GM21360 (cell line): ENCODE data around the gene MFAP3.
"Not testable (repeated sequence)": the region's sequence is repeated elsewhere in the genome, so short reads cannot be mapped to it uniquely, and the experiment has no call there.

Experiments used
- ATAC-seq: cut with Tn5 transposase; IDR thresholded peaks from one replicate; pipeline ENCODE4 v1.9.1; 2021; ENCODE audit warnings: mild to moderate bottlenecking, moderate library complexity; ENCODE audit not compliant: unreplicated experiment

Gene MFAP3

DNA sequence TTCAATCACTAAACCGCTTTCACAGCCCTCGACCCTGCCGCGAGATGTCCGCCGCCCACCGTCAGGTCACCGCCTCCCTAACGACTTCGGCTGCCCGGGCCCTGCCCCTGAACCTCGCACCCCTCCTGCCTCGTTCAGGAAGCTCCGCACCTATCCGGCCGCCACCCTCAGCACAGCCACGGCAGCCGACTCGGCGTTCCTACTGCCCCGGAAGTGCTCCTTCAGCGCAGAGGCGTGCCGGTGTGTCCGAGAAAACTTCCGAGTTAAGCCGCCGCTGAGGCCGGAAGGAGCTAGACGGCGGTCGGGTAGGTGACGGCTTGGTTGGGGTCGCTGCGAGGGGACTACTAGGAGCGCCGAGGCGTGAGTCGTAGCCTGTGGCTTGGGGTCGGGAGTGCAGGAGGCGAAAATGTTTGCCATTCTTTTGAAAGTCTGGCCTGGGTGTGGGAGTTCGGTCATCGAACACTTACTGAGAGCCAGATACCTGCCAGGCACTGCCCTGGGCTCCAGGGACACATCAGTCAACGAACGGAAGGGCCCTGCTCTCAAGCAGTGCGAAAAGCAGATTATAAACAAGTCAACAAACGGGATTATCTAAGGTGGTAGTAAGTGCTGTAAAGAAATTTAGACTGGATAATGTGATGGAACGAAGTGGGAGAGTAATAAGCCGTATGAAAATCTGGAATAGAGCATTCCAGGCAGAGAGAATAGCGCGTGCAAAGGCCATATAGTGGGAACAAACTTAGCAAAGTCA, at the start of gene MFAP3, which contains the start of gene FAM114A2:
Gene MFAP3, plus strand, starts transcription at position 261 of the 751 bp plus-strand sequence. CDS start 10,756 bp downstream, outside the sequence.
Gene FAM114A2, minus strand, starts transcription at position 204 of the 751 bp plus-strand sequence. CDS start 3,957 bp downstream, outside the sequence.
- ATAC-seq = peak; percentile 97

DNA sequence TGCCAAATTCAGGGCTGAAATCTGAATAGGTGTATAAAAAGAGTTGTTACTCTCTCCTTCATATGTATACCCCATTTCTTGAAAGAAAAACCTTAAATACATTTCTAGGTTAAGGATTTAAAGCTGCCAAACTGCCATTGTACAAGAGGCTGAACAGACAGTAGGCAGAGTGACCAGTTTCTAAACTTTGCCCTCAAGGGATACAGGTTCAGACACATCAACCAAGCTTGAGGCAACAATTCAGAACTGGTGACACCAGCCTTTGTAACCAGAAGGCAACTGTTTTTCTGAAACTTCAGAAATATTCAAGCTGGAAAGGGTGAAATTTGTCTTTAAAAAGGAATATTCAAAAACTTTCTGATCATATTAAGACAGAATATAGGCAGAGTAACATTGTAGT, 47.6 kb upstream of the MFAP3 start:
- ATAC-seq = no peak

DNA sequence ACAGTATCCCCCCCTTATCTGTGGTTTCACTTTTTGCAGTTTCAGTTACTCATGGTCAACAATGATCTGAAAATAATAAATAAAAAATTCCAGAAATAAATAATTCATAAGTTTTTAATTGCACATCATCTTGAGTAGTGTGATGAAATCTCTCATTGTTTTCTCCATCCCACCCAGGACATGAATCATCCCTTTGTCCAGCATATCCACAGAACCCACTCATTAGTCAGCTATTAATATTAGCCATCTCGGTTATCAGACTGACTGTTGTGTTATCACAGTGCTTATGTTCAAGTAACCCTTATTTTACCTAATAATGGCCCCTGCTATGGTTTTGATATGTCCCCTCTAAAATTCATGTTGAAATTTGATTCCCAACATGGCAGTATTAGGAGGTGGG, 40.8 kb upstream of the MFAP3 start:
- no peak for ATAC-seq

DNA sequence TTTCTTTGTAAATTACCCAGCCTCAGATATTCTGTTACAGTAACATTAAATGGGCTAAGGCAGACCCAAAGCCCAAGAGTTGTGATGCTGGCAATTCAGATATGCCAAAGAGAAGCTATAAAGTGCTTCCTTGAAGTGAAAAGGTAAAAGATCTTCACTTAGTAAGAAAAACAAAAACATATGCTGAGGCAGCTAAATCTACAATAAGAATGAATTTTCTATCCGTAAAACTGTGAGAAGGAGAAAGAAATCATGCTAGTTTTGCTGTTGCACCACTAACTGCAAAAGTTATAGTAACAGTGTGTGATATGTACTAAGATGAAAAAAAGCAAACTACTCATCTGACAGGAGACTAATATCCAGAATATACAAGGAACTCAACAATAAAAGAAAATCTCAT, 40.0 kb upstream of the MFAP3 start:
- ATAC-seq = no peak

DNA sequence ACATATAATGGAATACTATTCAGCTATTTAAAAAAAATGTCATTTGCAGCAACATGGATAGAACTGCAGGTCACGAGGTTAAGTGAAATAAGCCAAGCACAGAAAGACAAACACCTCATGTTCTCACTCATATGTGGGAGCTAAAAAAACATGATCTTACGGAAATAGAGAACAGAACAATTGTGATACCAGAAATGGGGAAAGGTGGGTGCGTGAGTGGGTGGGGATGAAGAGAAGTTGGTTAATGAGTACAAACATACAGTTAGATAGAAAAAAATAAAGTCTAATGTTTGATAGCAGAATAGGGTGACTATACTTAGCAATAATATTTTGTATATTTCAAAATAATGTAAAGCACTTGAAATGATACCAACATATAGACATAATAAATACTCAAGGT, 38.8 kb upstream of the MFAP3 start:
- ATAC-seq = no peak

DNA sequence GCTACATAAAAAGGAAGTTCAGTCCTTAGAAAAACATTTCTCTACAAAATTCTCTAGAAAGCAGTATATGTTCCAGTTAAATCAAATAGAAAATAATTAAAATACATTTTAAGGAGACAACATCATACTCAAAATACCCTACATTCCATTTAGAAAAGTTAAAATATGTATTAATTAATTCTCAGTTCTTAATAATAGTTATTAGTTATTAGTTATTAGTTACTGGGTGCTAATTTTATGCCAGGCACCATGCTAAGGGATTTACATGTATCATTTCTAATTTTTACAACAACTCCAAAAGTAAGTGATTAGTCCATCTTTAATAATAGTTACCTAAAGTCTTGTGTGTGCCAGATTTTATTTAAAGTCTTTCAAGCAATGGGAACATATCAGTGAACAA, 38.1 kb upstream of the MFAP3 start:
- no peak for ATAC-seq

DNA sequence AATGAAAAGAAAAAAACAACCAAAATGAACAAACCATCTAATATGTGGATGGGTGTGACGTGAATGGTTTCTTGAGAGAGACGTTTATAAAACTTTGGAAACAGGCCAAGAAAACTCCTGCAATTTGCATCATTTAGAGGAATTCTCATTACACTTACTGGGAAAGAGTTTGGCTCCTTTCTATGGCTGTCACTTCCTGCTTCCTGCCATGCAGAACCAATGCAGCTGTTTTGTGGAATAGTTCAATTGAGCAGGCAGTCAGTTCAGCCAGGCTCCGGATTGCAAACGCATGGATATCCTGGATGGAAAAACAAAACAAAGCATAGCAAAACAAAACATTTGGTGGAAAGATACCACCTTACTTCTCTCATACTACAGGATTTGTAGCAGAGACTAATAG, 36.7 kb upstream of the MFAP3 start:
- ATAC-seq = no peak

DNA sequence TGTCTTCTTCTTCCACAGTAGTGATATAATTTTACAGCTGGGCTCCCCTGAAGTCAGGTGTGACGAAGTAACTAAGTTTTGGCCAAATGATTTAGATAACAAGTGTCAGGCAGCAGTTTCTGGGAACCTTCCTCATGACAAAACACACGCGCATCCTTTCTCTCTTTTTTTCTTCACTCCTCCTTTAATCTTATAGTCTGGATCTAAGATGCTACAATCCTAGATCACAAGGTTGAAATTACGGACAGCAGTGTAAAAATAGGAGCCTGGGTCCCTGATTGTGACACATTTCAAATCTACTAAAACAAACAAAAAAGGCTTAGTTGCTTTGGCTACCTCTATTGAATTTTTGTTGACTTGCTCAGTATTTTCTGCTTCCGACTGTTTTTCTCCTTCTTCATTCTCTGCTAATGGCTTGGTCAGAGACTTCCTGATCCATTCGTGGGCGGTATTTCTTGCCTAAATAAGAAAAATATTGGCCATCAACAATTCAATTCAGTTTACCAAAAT, 36.2 kb upstream of the MFAP3 start:
- ATAC-seq = no peak

DNA sequence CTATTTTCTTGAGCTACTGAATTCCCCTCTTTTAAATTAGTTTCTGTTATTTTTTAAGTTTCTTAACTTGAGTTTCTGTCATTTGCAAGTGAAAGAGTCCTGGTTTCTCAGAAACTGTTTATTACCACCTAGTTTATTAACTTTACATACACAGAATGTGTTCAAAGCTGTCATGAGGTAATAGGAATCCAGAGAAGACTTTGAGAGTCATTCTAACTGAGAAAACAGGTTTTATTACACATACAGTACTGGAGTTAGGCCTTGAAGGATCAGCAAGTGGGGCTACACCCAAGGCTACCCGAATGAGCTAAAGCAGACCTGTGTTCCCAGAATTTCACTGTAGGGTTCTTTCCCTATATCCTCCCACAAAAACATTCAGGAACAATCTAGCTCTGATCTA, 33.1 kb upstream of the MFAP3 start:
- no peak for ATAC-seq

DNA sequence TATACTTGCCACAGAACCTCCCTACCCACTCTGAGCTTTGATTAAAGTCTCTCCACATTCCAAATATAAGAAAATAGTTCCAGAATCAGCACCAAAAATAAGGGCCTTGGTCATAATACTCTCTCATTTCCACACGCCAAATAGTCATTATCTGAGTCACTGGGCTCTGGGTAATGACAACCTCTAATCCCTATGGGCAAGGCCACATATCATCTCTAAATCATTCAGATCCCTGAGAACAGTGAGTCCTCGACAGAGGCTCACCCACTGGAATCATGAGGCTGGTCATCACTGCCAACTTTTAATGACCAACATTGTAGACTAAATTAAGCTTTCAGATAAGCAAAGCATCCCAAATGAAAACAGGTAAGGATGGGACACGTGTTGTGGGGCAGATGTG, 28.1 kb upstream of the MFAP3 start:
- no peak for ATAC-seq

DNA sequence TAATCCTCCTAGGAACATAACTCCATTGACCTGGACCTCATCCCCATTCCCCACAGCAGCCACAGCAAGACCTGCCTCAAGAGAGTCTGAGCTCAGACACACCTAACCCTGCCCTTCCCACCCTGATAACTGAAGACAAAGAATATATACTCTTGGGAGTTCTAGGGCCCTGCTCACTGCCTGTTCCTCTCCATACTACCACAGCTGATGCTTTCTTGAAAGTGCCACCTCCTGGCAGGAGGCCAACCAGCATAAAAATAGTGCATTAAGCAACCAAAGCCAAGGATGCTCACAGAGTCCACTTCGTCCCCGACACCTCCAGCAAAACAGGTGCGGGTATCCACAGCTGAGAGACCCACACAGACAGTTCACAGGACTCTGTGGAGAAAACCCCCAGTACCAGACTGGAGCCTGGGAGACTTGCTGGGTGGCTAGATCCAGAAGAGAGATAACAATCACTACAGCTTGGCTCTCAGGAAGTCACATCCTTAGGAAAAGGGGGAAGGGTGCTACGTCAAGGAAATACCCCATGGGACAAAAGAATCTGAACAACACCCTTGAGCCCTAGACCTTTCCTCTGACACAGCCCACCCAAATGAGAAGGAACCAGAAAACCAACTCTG, 23.6 kb upstream of the MFAP3 start:
- no peak for ATAC-seq

DNA sequence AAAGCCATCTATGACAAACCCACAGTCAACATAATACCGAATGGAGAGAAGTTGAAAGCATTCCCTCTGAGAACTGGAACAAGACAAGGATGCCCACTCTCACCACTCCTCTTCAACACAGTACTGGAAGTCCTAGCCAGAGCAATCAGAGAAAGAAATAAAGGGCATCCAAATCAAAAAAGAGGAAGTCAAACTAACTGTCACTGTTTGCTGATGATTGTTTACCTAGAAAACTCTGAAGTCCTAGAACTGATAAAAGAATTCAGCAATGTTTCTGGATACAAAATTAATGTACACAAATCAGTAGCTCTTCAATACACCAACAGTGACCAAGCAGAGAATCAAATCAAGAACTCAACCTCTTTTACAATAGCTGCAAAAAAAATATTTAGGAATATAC, 19.8 kb upstream of the MFAP3 start:
- ATAC-seq = not testable (repeated sequence)

DNA sequence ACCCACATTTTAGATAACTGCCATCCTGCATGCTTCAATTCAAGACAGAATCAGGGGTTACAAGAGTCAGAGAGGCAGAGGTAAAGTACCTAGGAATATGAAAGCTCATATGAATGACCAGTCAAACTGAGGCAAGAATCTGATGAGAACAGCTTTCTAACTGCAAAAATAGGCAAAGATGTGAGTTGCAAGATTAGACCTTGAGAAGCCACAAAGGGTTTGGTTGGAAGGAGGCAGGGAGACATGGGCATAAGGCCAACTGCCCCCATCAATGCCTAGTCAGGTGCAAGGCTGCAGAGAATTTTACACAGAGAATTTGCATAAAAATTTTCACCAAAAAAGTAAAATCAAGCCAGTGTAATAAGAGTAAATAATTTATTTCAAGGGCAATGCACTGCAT, 12.8 kb upstream of the MFAP3 start:
- ATAC-seq = no peak

DNA sequence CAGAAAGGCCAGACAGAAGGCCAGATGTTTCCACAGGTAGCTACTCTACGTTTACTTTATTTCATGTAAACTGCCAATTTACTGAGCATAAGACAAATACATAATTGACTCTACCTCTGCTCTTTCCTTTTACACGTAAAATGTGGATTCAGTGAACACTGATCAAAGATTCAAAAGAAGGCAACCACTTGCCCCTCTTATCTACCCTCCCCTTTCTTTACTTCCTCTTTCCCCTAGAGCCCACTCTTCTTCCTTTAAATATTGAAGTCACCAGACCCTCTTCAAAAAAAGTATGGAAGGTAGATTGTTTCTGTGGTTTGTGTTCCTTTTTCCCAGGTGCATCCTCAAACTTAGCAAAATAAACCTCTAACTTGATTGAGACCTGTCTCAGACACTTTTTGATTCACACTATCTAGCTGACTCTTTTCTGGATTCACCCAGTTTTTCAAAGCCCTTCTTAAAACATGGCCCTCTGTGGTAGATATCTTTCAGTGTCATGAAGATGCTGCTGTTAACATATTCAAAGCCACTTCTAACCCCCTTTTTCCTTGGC, 6.8 kb upstream of the MFAP3 start:
- no peak for ATAC-seq

DNA sequence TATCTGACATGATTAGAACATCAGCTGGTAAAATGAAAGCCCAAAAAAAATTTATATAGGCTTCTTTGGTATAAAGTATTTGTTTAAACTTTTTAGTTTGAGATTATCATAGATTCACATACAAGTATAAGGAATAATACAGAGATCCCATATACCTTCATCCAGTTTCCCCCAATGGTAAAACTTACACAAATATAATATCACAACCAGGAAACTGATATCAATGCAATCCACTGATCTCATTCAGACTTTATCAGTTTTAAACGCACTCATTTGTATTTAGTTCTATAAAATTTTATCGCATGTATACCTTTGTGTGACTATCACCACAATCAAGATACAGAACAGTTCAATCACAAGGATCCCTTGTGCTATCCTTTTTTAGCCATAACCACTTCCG, 3.8 kb upstream of the MFAP3 start:
- no peak for ATAC-seq

DNA sequence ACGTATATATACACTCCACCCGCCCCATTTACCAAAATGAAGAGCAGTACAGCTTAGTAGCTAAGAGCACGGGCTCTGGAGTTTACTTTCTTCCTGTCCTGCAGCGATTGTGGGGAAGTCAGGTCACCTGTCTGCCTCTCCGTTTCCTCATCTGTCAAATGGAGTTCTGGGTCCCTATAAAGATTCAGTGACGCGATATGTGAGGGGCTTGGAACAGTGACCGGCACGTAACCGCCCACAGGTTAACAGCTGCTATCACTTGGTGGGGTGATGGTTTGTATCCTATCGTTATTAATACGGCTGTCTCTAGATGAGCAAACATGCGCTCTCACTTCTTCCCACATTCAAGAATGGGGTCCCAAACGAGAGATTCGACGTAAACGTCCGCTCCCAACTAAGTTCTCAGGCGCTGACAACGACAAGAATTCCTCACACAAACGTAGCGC, 483 bp upstream of the MFAP3 start:
- ATAC-seq = peak; percentile 58

DNA sequence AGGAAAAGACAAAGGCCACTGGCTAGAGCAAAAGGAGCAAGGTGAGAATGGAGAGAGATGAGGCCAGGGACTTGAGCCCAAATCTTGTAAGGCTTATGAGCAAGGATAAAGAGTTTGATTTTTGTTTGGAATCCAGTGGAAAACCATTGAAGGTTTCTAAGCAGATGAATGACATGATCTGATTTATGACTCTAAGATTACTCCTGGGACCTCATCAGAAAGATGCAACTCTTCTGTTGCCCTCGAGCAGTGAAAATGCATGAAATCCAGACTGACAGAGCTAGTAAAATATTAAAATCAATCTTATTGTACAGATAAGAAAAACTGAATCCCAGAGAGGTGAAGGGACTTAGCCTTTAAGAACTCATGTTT, 677 bp downstream of the MFAP3 start:
- ATAC-seq = no peak

DNA sequence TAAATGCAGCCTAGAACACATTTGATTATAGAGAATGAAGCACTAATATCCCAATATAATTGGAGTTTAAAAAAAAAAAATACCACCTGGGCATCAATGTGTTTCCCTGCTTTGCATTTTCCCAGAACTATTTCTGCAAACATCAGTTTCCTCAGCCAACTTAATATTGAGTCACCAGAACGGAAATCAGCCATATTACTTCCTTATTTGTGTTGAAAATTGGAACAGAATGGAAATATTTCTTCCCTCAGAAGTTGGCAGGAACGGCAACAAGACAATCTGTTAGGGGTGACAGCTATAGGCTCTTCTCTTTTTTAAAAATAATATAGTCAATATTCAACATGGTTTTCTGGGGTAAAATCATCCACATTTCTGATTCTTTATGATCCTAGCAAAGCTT, 4.0 kb downstream of the MFAP3 start:
- no peak for ATAC-seq

DNA sequence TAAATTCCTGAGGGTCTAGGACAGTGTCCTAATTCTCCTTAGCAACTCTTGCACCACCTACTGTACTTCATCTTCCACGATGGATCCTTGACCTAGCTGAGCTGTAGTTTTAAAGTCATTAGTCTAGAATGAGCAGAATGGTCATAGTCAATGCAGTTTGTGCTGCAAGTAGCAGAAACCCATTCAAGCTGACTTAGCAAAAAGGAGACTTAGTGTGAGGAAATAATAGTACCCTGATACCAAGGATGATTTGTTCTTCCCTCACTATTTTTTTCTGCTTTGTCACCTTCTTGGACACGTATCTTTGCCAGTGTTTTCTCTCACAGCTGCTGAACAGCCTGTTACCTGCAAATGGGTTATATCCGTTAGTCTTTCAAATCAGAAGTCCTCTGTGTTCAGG, 5.3 kb downstream of the MFAP3 start:
- no peak for ATAC-seq

DNA sequence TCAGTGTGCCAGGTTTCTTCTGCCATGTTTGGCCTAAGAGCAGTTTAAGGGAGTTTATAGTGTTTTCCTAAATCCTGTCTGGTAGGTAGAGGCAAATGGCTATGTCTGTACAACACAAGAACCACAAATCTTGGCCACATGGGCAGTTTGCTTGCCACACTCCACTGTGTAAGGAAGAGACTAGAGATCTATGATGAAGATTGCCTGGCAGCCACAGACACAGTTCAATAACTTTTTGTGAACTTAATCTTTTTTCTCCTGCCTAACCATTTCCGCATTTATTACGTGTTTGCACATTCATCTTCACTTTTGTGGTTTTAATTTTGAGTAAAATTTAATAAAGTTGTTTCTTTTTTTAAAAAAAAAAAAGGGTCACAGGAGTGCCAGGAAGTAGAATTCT, 5.8 kb downstream of the MFAP3 start:
- no peak for ATAC-seq

DNA sequence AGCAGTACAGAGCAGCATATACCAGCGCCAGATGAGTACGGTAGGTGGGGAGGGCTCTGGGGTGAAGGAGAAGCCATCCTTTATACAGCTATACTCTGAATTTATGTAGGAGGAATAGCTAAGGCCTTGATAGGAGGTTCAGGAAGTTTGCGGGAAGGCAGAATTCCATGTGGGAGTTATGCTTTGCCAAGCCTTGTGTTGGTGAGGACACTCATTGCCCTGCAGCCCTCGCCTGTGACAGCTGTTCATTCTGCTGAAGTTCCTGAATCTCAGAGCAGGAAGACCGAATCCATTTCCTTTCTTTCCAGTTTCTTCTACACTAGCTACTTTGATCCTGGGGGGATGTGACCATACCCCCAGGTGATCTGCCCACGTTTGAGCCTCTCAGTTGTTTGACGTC, 7.7 kb downstream of the MFAP3 start:
- ATAC-seq = no peak

DNA sequence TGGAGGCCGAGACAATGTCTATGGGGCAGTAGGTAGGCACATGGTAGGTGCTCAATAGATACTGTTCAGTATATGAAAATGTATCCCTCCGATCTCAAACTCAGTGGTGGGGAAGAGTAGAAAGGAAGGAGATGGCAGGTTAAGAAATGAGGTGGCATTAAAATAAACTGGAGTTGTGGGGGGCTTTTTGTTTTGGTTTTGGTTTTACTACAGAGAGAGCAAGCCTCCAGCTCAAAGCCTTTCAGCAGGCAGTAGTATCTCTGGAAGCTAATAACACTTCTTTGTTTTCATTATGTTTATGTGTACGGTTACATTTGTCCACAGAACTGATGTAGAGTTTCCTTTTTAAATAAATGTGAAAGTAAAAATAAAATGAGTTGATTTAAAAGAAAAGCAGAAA, 8.6 kb downstream of the MFAP3 start:
- ATAC-seq = no peak
